ENCODE data around the gene ADNP. TPM values are rescaled to one million over a fixed set of nuclear protein-coding genes. Genes with fewer than 3 reads are reported as not detected.
A peak's percentile ranks its signal among the peaks of the same experiment; 100 is the strongest.

Gene ADNP
- total and polyA plus RNA-seq, 2 of the 13 experiments (the other 11 are each of a cell fraction or from before 2014, with no cell fraction given): 21.0 to 21.5 TPM

GRCh38 chr20:50862546-50862945 is 68.7 kb downstream of the ADNP start (continued):
- TF ChIP-seq, protein P1, sequence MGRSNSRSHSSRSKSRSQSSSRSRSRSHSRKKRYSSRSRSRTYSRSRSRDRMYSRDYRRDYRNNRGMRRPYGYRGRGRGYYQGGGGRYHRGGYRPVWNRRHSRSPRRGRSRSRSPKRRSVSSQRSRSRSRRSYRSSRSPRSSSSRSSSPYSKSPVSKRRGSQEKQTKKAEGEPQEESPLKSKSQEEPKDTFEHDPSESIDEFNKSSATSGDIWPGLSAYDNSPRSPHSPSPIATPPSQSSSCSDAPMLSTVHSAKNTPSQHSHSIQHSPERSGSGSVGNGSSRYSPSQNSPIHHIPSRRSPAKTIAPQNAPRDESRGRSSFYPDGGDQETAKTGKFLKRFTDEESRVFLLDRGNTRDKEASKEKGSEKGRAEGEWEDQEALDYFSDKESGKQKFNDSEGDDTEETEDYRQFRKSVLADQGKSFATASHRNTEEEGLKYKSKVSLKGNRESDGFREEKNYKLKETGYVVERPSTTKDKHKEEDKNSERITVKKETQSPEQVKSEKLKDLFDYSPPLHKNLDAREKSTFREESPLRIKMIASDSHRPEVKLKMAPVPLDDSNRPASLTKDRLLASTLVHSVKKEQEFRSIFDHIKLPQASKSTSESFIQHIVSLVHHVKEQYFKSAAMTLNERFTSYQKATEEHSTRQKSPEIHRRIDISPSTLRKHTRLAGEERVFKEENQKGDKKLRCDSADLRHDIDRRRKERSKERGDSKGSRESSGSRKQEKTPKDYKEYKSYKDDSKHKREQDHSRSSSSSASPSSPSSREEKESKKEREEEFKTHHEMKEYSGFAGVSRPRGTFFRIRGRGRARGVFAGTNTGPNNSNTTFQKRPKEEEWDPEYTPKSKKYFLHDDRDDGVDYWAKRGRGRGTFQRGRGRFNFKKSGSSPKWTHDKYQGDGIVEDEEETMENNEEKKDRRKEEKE (IDR thresholded peaks at IDR 0.05): no peak
- TF ChIP-seq FOXJ3 (CRISPR knock-in tag; IDR thresholded peaks at IDR 0.05; ENCODE audit: borderline replicate concordance) (no peak), NFAT5 (CRISPR knock-in tag; IDR thresholded peaks at IDR 0.05) (no peak), GATAD2A (CRISPR knock-in tag; IDR thresholded peaks at IDR 0.05) (no peak)

DNA sequence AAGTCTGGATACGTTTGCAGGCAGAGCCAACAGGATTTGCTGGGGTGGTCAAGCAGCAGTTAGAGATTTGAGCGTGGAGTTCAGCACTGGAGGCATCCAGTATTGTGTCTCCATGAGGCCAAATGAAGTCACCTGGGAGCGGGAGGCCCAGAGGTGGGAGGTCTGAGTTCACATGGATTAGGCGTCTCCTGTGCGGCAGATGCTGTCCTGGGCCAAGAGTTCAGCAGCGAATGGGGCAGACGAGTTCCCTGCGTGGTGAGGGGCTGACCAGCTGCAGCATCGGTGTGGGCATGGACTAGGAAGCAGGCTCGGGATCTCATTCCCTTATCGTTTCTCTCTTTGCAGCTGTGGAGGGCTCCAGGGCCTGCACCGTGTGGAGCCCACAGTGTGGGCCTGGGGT is 70.2 kb downstream of the ADNP start:
- intact Hi-C loops (cut with micrococcal nuclease; ENCODE audit: unreplicated experiment): no loop called here
- H4K20me1 ChIP-seq (ENCODE audit: insufficient read depth, low read length): no peaks in the 10 kb centered on the region; the same call in 1 of the 2 replicates
- CTCF ChIA-PET (ENCODE audit: low intra/inter-chr PET ratio, low total read pairs): no interaction called here
- H3K4me2 ChIP-seq (ENCODE audit: low read depth, low read length): no peak overlapping the region
- no peaks in the 10 kb centered on the region for H3K36me3 ChIP-seq (replicated peaks in 1 of 2; ENCODE audit: control insufficient read depth in 1 of 2, insufficient read depth in 2 of 2, low read length in 2 of 2)
- no peaks in the 10 kb centered on the region for H3K79me2 ChIP-seq (ENCODE audit: insufficient read depth, low read length)
- no peak overlapping the region for H3K9ac ChIP-seq (ENCODE audit: insufficient read depth, low read depth, low read length)
- DNase-seq (ENCODE audit: low spot score) (no peak), ATAC-seq (peak; percentile 8; the same call in 2 of the 3 replicates), FAIRE-seq (no peak)
- H3K4me3 ChIP-seq (replicated peaks in 1 of 3; ENCODE audit: insufficient read depth in 1 of 3, low read depth in 2 of 3, low read length in 3 of 3): no peak overlapping the region
- in situ Hi-C loops (cut with HindIII; ENCODE audit: extremely low pct_ligation_motif_present, low pct_unique_long_range_greater_than_20kb): no loop called here
- H3K27ac ChIP-seq (ENCODE audit: extremely low read length, insufficient read depth, low read length): no peak overlapping the region
- peaks cover 18% of the 10 kb centered on the region for H3K4me1 ChIP-seq (ENCODE audit: insufficient read depth, low read length)
- H3K9me3 ChIP-seq (ENCODE audit: low read length): no peaks in the 10 kb centered on the region
- no TSS peak for BruUV-seq (replicated peaks)
- WGBS (ENCODE audit: low lambda C conversion rate): 58% methylated on average over 12 of the region's 12 CpGs
- H2AFZ ChIP-seq (ENCODE audit: low read length): no peak overlapping the region
- POLR2A ChIA-PET: interaction anchor here (0.7 kb wide), 1 partner anchor 31 kb away, joined by 7 read pairs; no protein-coding TSS in a partner anchor
- no peaks in the 10 kb centered on the region; a peak in 1 of 5 replicates for H3K27me3 ChIP-seq (ENCODE audit: control insufficient read depth in 1 of 2, insufficient read depth in 2 of 2, low read length in 2 of 2)
- TF ChIP-seq CREM (IDR thresholded peaks at IDR 0.05): no peak
- no peak for TF ChIP-seq CREM (CRISPR knock-in tag; IDR thresholded peaks at IDR 0.05)
- peak; percentile 17; the same call in 1 of the 2 replicates for TF ChIP-seq ZNF687 (CRISPR knock-in tag; IDR thresholded peaks at IDR 0.05)

Measured in HepG2 (cell line).